HCT116 (cell line): ENCODE results near the gene CUL5. TPM values are rescaled to one million over a fixed set of nuclear protein-coding genes. Genes with fewer than 3 reads are reported as not detected.

Experiments used
- ATAC-seq: fragments of 200-7000 bp; cut with Tn5 transposase; 2 replicates; pipeline ENCODE4 v1.9.1; 2020; ENCODE audit warnings: mild to moderate bottlenecking, moderate library complexity
- BruUV-seq: library from RNA; stranded (reverse); fragments of 400-500 nt; replicated peaks from 2 replicates; lab custom pipeline; 2021; lab: Mats Ljungman, UMichigan
- CTCF ChIA-PET: fragments of 300-600 bp; sonication (Branson Sonifier 250); formaldehyde crosslinking; loops from one replicate; lab custom pipeline; 2021; ENCODE audit warnings: antibody characterized with exemption; lab: Charles Lee
- POLR2A ChIA-PET: fragments of 300-600, 350-600 bp; sonication (Branson Sonifier 250); formaldehyde crosslinking; loops from one replicate; lab custom pipeline; 2021; ENCODE audit warnings: antibody characterized with exemption; lab: Charles Lee
- RAD21 ChIA-PET, 2 experiments: fragments of 300-600 bp; sonication (Branson Sonifier 250); formaldehyde crosslinking; loops; one replicate each; lab custom pipeline; 2023; ENCODE audit warnings: low total read pairs in 2 of 2; ENCODE audit not compliant: uncharacterized antibody in 2 of 2, unreplicated experiment in 2 of 2, low non-redundant PET in 1 of 2; lab: Charles Lee
- DNase-seq: peaks from one replicate; pipeline ENCODE4 v3.0.0-alpha.2; 2010; ENCODE audit warnings: low read depth, low spot score
- H2AFZ ChIP-seq: fragments of 200-600 bp; shearing (Covaris generic), sonication (generic); 2 replicates; pipeline ENCODE4 v1.6.1; 2017; ENCODE audit warnings: low read depth, mixed run types, mixed read lengths, antibody characterized with exemption, low read length; ENCODE audit not compliant: poor library complexity, severe bottlenecking
- H3K27ac ChIP-seq: 2 replicates; pipeline ENCODE4 v1.5.1; 2012; ENCODE audit warnings: low read depth, low read length
- H3K27me3 ChIP-seq: fragments of 200-600 bp; sonication (generic); 2 replicates; pipeline ENCODE4 v1.6.1; 2016; ENCODE audit warnings: mixed run types, low read length, mixed read lengths; ENCODE audit not compliant: insufficient read depth
- H3K36me3 ChIP-seq, 2 experiments: fragments of 200-500 bp in 1 of 2; fragments of 200-600 bp in 1 of 2; sonication (Bioruptor generic) in 1 of 2; sonication (generic) in 1 of 2; 2 replicates each; pipeline versions ENCODE4 v1.5.1 to v1.6.1; 2014 to 2016; ENCODE audit warnings: low read length in 2 of 2, inconsistent platforms in 1 of 2, mixed read lengths in 1 of 2, mixed run types in 1 of 2; ENCODE audit not compliant: insufficient read depth in 2 of 2, control insufficient read depth in 1 of 2
- H3K4me1 ChIP-seq, 2 experiments: fragments of 200-600 bp in 1 of 2; sonication (generic) in 1 of 2; 2 replicates each; pipeline versions ENCODE4 v1.5.1 to v1.6.1; 2012 to 2017; ENCODE audit warnings: low read length in 2 of 2, inconsistent platforms in 1 of 2, mild to moderate bottlenecking in 1 of 2, mixed read lengths in 1 of 2, mixed run types in 1 of 2, moderate library complexity in 1 of 2; ENCODE audit not compliant: insufficient read depth in 2 of 2, control insufficient read depth in 1 of 2
- H3K4me2 ChIP-seq: fragments of 200-600 bp; sonication (generic); 2 replicates; pipeline ENCODE4 v1.6.1; 2017; ENCODE audit warnings: mixed run types, low read length, mixed read lengths
- H3K4me3 ChIP-seq, 2 experiments: fragments of 200-600 bp in 1 of 2; sonication (generic) in 1 of 2; replicated peaks in 1 of 2; 2 replicates each; pipeline ENCODE4 v1.5.1; 2011 to 2016; ENCODE audit warnings: low read length in 2 of 2, control low read depth in 1 of 2, low read depth in 1 of 2, mild to moderate bottlenecking in 1 of 2, mixed read lengths in 1 of 2, mixed run types in 1 of 2
- H3K79me2 ChIP-seq: fragments of 200-600 bp; sonication (generic); 2 replicates; pipeline ENCODE4 v1.6.1; 2017; ENCODE audit warnings: mild to moderate bottlenecking, mixed run types, low read length, moderate library complexity, mixed read lengths; ENCODE audit not compliant: insufficient read depth
- H3K9ac ChIP-seq: fragments of 200-600 bp; sonication (generic); 2 replicates; pipeline ENCODE4 v1.6.1; 2016; ENCODE audit warnings: low read length, mixed read lengths
- H3K9me2 ChIP-seq: fragments of 200-600 bp; sonication (generic), shearing (Covaris generic); 2 replicates; pipeline ENCODE4 v1.6.1; 2017; ENCODE audit warnings: mixed run types, mild to moderate bottlenecking, moderate library complexity; ENCODE audit not compliant: insufficient read depth
- H3K9me3 ChIP-seq, 2 experiments: fragments of 200-500 bp in 1 of 2; fragments of 200-600 bp in 1 of 2; sonication (Bioruptor generic) in 1 of 2; sonication (generic) in 1 of 2; 2 replicates each; pipeline ENCODE4 v1.6.1; 2014 to 2017; ENCODE audit warnings: low read length in 2 of 2, mixed read lengths in 2 of 2, inconsistent platforms in 1 of 2, low read depth in 1 of 2, mild to moderate bottlenecking in 1 of 2, mixed run types in 1 of 2, moderate library complexity in 1 of 2; ENCODE audit not compliant: control insufficient read depth in 1 of 2, insufficient read depth in 1 of 2
- H4K20me1 ChIP-seq: fragments of 200-600 bp; sonication (generic), shearing (Covaris generic); 2 replicates; pipeline ENCODE4 v1.6.1; 2017; ENCODE audit warnings: mixed run types, mild to moderate bottlenecking, moderate library complexity; ENCODE audit not compliant: insufficient read depth
- ELF1 ChIP-seq: IDR thresholded peaks from 2 replicates; pipeline ENCODE4 v1.6.1; 2012; ENCODE audit warnings: low read depth, borderline replicate concordance
- EZH2 ChIP-seq: fragments of 200-600 bp; sonication (generic); IDR thresholded peaks from 2 replicates; pipeline ENCODE4 v1.6.1; 2017; ENCODE audit warnings: antibody characterized with exemption, mixed run types
- FOSL1 ChIP-seq: IDR thresholded peaks from 2 replicates; pipeline ENCODE4 v1.6.1; 2012; ENCODE audit warnings: low read depth
- POLR2A ChIP-seq: IDR thresholded peaks from 2 replicates; pipeline ENCODE4 v1.7.0; 2011; ENCODE audit warnings: borderline replicate concordance; ENCODE audit not compliant: insufficient read depth, insufficient read length; ENCODE audit errors: extremely low read depth
- POLR2AphosphoS5 ChIP-seq: IDR thresholded peaks from 2 replicates; pipeline ENCODE4 v1.6.1; 2011; ENCODE audit warnings: mild to moderate bottlenecking, low read depth, low read length, moderate library complexity
- RAD21 ChIP-seq: IDR thresholded peaks from 2 replicates; pipeline ENCODE4 v1.6.1; 2012; ENCODE audit warnings: low read depth, mild to moderate bottlenecking
- SIN3A ChIP-seq: IDR thresholded peaks from 2 replicates; pipeline ENCODE4 v1.6.1; 2012; ENCODE audit warnings: low read depth
- SP1 ChIP-seq: IDR thresholded peaks from 2 replicates; pipeline ENCODE4 v1.6.1; 2012; ENCODE audit warnings: low read depth
- SRF ChIP-seq: IDR thresholded peaks from 2 replicates; pipeline ENCODE4 v1.6.1; 2012; ENCODE audit warnings: low read depth
- YY1 ChIP-seq: IDR thresholded peaks from 2 replicates; pipeline ENCODE4 v1.6.1; 2011; ENCODE audit warnings: low read length, low read depth, moderate library complexity, mild to moderate bottlenecking; ENCODE audit not compliant: insufficient replicate concordance; ENCODE audit errors: extremely low read depth
- ZFX ChIP-seq: fragments of 450-650 bp; IDR thresholded peaks from 2 replicates; pipeline ENCODE4 v1.6.1; 2017
- intact Hi-C: fragments of 100-400 bp; cut with micrococcal nuclease; formaldehyde crosslinking; loops from 2 replicates; pipeline ENCODE4 v1.10.0; 2022
- total RNA-seq: library from RNA; stranded (reverse); gene quantifications from one replicate; pipeline ENCODE4 v1.2.1, GENCODE V29; 2021; ENCODE audit not compliant: unreplicated experiment
- TF ChIP-seq, protein P1 (sequence below): IDR thresholded peaks from 2 replicates; pipeline ENCODE4 v1.6.1; 2012
- TF ChIP-seq, protein P2 (sequence below): IDR thresholded peaks from 2 replicates; pipeline ENCODE4 v1.6.1; 2012
- TF ChIP-seq, protein P3 (sequence below), 3 experiments: fragments of 200-600 bp in 1 of 3; sonication (generic) in 1 of 3; IDR thresholded peaks in 2 of 3; conservative IDR thresholded peaks in 1 of 3; 2 replicates each; pipeline ENCODE4 v1.5.1; 2012 to 2017; ENCODE audit warnings: low read depth in 2 of 3, low read length in 2 of 3, antibody characterized with exemption in 1 of 3, borderline replicate concordance in 1 of 3, control low read depth in 1 of 3, mild to moderate bottlenecking in 1 of 3, mixed read lengths in 1 of 3, mixed run types in 1 of 3, moderate library complexity in 1 of 3; ENCODE audit not compliant: insufficient read depth in 1 of 3
- TF ChIP-seq, protein P4 (sequence below): IDR thresholded peaks from 2 replicates; pipeline ENCODE4 v1.6.1; 2012; ENCODE audit warnings: low read depth
- TF ChIP-seq, protein P5 (sequence below): IDR thresholded peaks from 2 replicates; pipeline ENCODE4 v1.6.1; 2011; ENCODE audit warnings: mild to moderate bottlenecking, low read length, moderate library complexity; ENCODE audit not compliant: insufficient replicate concordance; ENCODE audit errors: extremely low read depth

CUL5 gene
- total RNA-seq, 1 experiment from 2014 or later: 41.9 TPM

DNA sequence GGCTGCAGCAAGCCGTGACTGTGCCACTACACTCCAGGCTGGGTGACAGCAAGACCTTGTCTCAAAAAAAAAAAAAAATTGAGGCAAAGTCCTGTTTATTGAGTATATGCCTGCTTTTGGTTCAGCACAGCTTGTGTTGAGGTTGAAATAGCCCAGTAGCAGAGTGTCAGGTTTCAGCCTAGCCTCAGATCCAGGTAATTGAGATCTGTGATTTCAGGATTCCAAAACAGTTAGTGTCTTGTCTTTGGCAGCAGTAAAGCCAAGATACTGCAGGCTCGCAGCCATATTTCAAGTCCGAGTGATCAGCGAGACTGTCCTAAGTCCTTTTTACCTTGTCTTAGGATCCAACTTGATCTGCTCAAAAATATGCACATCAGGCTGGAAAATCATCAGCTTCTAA is 27.0 kb downstream of the CUL5 start:
- H3K27me3 ChIP-seq: no peaks in the 10 kb centered on the region
- no peak overlapping the region for H3K27ac ChIP-seq
- 0 out of 4 replicates have a peak, but pooled peaks cover 0 to 3% of the 10 kb centered on the region in 2 experiments for H3K36me3 ChIP-seq
- no peak for DNase-seq
- peaks cover 47% of the 10 kb centered on the region for H3K79me2 ChIP-seq
- ChIA-PET CTCF (no interaction called here), POLR2A (no interaction called here), RAD21 (no interaction called here)
- 0 out of 2 replicates have a peak, but pooled peaks cover 4% of the 10 kb centered on the region for H4K20me1 ChIP-seq
- H3K4me2 ChIP-seq: no peak overlapping the region
- H3K4me1 ChIP-seq: no peaks in the 10 kb centered on the region
- H3K9me3 ChIP-seq: no peaks in the 10 kb centered on the region
- intact Hi-C loops: no loop called here
- TF ChIP-seq, protein P1, sequence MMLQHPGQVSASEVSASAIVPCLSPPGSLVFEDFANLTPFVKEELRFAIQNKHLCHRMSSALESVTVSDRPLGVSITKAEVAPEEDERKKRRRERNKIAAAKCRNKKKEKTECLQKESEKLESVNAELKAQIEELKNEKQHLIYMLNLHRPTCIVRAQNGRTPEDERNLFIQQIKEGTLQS: no peak
- TF ChIP-seq, protein P2, sequence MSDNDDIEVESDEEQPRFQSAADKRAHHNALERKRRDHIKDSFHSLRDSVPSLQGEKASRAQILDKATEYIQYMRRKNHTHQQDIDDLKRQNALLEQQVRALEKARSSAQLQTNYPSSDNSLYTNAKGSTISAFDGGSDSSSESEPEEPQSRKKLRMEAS: no peak
- TF ChIP-seq SIN3A: no peak
- no peak for TF ChIP-seq SRF
- no peak for TF ChIP-seq POLR2AphosphoS5
- TF ChIP-seq POLR2A: no peak
- no peak for TF ChIP-seq SP1
- no peak for TF ChIP-seq EZH2
- TF ChIP-seq, protein P3, sequence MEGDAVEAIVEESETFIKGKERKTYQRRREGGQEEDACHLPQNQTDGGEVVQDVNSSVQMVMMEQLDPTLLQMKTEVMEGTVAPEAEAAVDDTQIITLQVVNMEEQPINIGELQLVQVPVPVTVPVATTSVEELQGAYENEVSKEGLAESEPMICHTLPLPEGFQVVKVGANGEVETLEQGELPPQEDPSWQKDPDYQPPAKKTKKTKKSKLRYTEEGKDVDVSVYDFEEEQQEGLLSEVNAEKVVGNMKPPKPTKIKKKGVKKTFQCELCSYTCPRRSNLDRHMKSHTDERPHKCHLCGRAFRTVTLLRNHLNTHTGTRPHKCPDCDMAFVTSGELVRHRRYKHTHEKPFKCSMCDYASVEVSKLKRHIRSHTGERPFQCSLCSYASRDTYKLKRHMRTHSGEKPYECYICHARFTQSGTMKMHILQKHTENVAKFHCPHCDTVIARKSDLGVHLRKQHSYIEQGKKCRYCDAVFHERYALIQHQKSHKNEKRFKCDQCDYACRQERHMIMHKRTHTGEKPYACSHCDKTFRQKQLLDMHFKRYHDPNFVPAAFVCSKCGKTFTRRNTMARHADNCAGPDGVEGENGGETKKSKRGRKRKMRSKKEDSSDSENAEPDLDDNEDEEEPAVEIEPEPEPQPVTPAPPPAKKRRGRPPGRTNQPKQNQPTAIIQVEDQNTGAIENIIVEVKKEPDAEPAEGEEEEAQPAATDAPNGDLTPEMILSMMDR (IDR thresholded peaks at IDR 0.05 in 2 of 3, conservative IDR thresholded peaks at IDR 0.05 in 1 of 3; ENCODE audit: borderline replicate concordance in 1 of 3, insufficient read depth in 1 of 3, low read depth in 2 of 3, low read length in 2 of 3): no peak
- no peak for TF ChIP-seq RAD21
- no peak for TF ChIP-seq ELF1
- TF ChIP-seq, protein P4, sequence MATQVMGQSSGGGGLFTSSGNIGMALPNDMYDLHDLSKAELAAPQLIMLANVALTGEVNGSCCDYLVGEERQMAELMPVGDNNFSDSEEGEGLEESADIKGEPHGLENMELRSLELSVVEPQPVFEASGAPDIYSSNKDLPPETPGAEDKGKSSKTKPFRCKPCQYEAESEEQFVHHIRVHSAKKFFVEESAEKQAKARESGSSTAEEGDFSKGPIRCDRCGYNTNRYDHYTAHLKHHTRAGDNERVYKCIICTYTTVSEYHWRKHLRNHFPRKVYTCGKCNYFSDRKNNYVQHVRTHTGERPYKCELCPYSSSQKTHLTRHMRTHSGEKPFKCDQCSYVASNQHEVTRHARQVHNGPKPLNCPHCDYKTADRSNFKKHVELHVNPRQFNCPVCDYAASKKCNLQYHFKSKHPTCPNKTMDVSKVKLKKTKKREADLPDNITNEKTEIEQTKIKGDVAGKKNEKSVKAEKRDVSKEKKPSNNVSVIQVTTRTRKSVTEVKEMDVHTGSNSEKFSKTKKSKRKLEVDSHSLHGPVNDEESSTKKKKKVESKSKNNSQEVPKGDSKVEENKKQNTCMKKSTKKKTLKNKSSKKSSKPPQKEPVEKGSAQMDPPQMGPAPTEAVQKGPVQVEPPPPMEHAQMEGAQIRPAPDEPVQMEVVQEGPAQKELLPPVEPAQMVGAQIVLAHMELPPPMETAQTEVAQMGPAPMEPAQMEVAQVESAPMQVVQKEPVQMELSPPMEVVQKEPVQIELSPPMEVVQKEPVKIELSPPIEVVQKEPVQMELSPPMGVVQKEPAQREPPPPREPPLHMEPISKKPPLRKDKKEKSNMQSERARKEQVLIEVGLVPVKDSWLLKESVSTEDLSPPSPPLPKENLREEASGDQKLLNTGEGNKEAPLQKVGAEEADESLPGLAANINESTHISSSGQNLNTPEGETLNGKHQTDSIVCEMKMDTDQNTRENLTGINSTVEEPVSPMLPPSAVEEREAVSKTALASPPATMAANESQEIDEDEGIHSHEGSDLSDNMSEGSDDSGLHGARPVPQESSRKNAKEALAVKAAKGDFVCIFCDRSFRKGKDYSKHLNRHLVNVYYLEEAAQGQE: no peak
- TF ChIP-seq, protein P5, sequence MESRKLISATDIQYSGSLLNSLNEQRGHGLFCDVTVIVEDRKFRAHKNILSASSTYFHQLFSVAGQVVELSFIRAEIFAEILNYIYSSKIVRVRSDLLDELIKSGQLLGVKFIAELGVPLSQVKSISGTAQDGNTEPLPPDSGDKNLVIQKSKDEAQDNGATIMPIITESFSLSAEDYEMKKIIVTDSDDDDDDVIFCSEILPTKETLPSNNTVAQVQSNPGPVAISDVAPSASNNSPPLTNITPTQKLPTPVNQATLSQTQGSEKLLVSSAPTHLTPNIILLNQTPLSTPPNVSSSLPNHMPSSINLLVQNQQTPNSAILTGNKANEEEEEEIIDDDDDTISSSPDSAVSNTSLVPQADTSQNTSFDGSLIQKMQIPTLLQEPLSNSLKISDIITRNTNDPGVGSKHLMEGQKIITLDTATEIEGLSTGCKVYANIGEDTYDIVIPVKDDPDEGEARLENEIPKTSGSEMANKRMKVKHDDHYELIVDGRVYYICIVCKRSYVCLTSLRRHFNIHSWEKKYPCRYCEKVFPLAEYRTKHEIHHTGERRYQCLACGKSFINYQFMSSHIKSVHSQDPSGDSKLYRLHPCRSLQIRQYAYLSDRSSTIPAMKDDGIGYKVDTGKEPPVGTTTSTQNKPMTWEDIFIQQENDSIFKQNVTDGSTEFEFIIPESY: no peak
- no peak for TF ChIP-seq FOSL1
- no peak for TF ChIP-seq ZFX
- TF ChIP-seq YY1: no peak
- H3K9me2 ChIP-seq: no peaks in the 10 kb centered on the region
- no peak for ATAC-seq
- H3K4me3 ChIP-seq: no peak overlapping the region
- no TSS peak for BruUV-seq
- no peak overlapping the region for H2AFZ ChIP-seq
- H3K9ac ChIP-seq: no peak overlapping the region
